Stimulated activated CD8-positive, alpha-beta memory T cell treated with anti-CD3 and anti-CD28 coated beads, Interleukin-7, amount 100 ng/mL, for 48 hours (primary cell): ENCODE measurements around the gene TEP1.

Experiments
- DNase-seq, 2 donors: peaks; one replicate each; pipeline ENCODE4 v3.0.0-alpha.2; 2020; ENCODE audit warnings: low read depth in 1 of 2; ENCODE audit errors: extremely low read depth in 1 of 2

TEP1 gene

GRCh38 chr14:20434701-20435581, 21.6 kb upstream of the TEP1 start:
- no peak for DNase-seq

DNA sequence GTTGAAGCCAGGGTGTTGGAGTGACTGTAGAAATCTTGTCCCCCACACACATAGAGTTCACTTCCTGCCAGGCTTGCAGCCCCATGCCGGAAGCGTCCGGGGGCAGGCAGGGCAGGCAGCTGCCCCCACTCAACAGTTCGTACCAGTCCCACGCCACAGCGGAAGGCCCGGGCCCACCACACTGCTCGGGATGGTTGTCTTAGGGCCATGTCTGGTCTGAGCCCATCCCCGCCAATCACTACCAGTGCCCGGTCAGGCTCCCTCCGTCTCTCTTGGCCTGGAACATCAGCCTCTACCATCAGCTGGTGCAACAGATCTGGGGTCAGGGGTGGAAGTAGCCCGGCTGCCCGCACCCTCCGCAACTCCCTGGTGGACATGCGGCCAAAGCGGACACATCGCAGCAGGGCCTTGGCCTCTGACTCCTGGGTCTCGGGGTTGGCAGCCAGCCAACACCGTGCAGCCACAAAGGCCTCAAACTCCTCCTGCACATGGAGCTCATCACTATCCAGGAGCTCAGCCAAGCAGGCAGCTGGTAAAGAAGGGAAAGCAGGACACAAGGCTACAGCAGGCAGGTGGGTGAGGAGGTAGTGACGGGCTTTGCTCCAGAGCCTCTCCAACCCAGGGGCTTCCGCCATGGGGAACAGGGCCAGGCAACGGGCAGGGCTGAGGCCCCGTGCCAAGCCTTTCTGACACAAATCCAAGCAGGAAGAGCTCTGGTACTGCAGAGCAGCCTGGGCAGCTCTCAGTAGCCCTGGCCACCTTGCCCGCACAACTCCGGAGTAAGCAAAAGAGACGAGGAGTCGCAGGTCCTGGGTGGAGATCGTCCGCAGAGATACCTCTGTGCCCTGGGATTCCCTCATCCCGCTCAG, 16.7 kb upstream of the TEP1 start:
- no peak for DNase-seq

- DNase-seq, result no peak
These were observed 15.5 kb upstream of the TEP1 start for GRCh38 chr14:20428802-20429201.

DNA sequence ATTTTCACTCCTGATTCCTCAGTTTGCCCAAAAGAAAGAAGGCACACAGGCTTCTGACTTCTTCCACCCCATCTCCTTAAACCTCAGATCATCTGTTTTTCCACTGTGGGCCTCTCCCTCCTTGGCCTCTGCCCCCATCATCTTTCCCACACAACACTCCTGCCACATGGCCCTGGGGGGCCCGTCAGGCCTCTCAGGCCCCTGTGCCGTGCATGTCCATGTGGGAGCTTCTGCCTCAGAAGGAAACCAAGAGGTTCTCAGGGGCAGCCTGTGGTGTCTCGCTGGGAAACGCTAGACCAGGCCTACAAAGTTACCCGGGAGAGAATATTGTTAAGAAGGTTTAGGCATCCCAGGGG, 14.7 kb upstream of the TEP1 start:
- no peak for DNase-seq

DNA sequence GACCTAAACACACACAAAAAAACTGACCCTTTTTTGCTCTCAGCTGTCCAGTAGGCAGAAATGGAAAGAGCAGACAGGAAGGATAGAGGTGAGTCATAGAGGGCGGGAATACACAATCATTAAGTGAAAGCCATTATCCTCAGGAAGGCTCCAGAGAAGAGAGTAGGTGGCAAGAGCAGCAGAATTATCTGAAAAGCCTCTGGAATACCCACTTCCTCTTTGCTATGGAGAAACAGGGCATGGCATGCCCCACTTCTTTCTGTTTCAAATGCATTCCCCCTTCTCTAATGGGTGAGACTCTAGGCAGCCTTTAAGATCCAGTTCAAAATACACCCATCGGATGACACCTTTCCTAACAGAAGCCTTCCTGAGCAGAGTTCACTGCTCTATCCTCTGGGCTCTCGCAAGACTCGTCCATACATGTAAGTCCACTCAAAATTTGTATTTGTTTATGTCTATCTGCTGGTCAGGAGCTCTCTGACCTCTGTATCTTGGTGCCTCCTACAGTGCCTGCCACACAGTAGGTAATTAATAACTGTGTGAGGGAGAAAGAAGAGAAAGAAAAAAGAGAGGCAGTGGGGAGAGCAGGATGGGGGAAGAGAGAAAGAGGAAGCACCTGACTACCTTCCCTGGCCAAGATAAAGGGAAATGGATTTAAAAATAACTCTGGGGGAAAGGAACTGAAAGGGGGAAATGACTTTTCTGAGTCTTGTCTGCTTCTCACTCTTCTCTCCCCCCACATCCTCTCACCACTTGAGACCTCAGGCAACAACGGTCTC, 14.1 kb upstream of the TEP1 start:
- no peak for DNase-seq

DNA sequence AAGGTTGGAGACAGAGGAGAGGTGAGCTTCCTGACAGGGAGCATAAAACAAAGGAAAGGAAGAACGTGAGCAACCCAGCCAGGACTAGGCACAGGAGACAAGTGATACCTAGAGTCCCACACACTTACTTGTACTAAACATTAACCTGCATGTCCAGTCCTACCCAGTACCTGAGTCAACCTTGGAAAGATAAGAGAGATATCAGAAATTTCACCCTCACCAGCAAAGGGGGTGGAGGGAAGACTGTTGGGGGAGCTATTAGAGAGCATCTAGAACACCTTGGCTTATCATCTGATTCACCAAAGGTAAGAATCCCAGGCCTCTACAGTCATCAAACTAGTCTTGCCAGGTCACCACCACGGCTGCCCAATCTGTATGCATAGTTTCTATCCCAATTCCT, 11.6 kb upstream of the TEP1 start:
- DNase-seq, result no peak

- no peak for DNase-seq
These were observed 9.6 kb upstream of the TEP1 start for GRCh38 chr14:20422886-20423285.

DNA sequence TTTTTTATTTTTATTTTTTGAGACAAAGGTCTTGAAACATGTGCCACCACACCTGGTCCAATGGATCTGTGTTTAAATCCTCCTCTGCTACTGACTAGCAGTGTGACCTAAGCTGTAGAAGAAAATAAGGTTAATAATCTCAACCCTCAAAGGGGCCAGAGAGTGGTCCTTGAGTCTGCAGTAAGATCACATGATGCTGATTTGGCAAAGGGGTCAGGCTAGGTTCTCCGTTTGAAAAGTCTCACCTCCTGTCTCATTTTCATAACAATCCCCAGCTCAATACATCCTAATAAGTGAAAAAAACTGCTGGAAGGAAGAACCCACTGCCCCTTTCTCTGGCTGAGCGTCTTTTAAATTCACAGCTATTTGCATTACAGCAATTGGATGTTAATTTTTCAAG, 8.0 kb upstream of the TEP1 start:
- DNase-seq, result no peak

GRCh38 chr14:20419419-20419818, 6.1 kb upstream of the TEP1 start:
- no peak for DNase-seq

DNA sequence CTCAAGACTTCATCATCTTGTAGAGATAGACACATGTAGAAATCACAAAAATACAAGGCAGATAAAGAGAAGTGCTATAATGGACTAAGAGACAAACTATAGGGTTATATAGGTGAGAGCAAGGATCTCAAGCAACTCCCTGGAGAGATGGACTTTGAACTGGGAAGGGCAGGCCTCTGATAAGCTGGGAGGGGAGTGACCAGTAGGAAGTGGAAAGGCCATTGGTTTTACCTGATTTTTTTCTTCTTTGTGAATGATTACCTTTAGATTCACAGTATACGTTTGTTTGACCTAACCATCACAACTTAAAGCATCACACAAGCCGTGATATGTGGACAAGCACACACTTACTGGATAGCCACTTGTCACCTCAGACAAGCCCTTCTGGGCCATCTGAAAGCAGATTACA, 5.2 kb upstream of the TEP1 start:
- no peak for DNase-seq

DNA sequence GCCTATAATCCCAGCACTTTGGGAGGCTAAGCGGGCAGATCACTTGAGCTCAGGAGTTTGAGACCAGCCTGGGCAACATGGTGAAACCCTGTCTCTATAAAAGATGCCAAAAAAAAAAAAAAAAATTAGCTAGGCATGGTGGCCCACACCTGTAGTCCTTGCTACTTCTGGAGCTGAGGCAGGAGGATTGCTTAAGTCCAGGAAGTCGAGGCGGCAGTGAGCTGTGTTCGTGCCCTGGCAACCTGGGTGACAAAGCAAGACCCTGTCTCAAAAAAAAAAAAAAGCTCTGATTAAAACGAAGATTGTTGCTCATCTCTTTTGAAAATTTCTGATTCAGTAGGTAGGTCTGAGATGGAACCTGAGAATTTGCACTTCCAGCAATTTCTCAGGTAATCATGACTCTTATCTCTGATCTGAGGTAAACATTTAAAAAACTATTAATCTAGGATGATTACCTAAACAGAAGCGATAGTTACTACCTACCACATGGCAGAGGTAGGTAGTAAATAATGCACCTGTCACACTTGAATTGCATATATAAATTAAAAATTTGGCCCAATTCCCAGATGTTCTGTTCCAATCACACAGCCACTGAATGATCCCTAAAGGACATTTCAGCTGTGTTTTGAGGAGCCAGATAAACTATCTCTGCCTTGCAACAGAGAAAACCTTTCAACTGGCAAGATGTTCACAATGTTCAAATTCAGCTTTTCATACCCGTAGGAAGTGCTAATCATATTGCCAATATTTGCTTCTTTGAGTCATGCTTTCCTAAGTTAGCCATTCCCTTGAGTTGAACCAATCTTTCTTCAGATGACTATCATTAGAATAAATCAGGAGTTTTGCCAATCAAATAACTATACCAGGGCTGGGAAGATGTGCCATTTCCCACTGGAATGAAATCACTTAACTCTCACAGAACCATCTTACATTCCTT, 4.2 kb upstream of the TEP1 start:
- DNase-seq, result no peak

GRCh38 chr14:20416223-20416622, 2.9 kb upstream of the TEP1 start:
- DNase-seq, result no peak

DNA sequence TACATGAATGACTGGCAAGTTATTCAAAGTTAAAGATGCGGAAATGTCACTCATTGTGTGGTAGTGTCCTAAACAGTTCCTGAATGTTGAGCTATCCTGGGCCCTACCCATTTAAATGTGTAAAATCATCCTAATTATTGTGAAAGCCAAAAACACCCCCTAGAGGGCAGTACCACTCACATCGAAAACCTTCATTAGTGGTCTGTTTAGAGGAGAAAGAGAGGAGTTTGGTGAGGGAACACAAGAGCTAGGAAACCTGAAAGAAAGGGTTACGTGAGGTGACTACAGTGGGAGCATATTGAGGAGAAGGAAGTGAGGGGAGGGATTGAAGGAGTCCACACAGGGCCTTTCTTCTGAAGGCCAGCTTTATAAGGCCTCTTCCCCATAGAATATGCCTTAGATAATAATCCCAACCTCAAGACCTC, 2.5 kb upstream of the TEP1 start:
- DNase-seq, result no peak

- DNase-seq, result no peak
These were observed 412 bp upstream of the TEP1 start for GRCh38 chr14:20413744-20414082.

DNA sequence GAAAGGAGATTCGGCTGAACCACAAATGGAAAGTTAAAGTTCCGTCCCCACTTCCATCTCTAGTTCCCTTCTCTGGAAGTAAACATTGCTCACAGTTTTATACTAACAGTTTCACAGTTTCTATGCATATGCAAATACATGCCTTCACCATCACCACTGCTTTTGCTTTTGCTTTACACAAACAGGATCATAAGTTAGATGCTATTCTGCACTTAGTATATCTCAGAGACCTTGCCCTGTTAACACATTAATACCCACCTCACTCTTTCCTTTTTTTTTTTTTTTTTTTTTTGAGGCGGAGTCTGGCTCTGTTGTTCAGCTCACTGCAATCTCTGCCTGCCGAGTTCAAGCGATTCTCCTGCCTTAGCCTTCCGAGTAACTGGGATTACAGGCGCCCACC, 890 bp downstream of the TEP1 start:
- no peak for DNase-seq

DNA sequence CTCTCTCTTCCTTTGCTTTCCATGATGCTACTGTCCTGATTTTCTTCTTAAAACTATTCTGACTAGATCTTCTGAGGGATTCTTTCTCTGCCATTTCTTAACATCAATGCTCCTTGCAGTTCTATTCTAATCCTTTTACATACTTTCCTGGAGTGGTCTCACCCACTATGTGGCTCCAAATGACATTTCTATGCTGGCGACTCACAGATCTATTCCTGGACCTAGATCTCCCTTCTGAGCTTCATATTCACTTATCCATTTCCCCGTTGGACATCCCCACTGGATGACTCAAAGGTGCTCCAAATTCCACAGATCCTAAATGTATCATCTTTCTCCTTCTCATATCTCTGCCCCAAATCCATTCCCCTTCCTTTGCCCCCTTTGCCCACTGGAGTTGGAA, 4.1 kb downstream of the TEP1 start:
- no peak for DNase-seq

- no peak for DNase-seq
These were observed 9.8 kb downstream of the TEP1 start for GRCh38 chr14:20403521-20403920.

DNA sequence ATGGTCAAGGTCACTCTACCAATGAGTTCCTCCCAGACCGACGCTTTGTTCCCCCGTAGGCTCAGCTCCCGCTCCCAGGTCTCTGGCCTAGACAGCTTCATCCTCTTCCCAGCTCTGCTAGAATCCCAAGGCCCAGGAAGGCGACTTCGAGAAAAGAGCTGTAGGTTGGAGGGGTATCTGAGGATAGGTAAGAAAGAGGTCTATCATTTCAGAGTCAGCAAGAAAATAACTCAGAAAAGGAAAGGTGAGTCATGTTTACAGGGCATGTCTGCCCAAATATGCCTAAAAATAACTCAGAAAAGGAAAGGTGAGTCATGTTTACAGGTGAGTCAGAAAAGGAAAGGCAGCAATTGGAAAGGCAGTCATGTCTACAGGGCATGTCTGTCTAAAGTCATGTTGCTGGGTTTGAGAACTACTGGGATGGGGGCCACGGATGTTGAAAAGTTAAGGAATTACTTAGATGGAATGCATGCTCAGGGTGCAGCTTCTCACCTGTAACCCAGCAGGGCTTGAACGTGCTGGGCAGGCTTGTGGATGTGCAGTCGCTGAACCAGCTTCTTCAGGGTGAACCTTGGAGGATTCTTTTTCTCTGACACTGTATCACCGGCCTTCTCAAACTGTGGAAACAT, 12.2 kb downstream of the TEP1 start:
- no peak for DNase-seq

DNA sequence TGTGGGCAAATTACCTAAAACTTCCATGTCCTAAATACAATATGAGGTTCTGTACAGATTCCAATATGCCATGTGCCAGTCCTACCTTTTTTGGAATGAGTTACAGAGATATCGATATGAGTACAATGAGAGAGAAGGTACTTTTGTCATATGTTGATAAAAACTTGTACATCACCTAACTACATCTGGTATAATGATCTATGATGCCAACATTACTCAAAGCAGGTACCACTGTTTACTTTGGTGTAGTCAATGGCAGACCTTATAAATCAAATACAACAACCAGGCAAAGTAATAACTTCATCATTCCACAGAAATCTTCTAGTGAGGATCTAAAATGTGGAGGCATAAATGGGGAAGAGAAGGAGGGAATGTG, 12.7 kb downstream of the TEP1 start:
- no peak for DNase-seq

DNA sequence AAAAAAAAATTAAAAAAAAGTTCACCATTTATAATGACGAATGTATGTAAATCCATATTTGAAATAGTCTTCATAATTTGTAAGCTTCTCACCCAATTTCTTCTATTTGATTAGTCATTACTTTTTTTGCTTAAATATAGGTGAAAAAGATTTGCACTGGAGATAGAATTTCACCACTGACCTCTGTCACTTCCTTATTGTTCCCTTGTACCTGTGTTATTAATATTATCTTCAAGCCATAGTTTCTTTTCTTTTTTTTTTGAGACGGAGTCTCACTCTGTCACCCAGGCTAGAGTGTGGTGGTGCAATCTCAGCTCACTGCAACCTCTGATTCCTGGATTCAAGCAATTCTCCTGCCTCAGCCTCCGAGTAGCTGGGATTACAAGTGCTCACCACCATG, 15.8 kb downstream of the TEP1 start:
- DNase-seq, result no peak
